Stomach (tissue), 4 donors: Measurements from ENCODE around the gene SLC7A10.

ENCODE experiments used
- CTCF ChIP-seq, 7 experiments: fragments of 450-650 bp in 4 of 7; fragments of 200-600 bp in 3 of 7; sonication (generic) in 3 of 7; IDR thresholded peaks; one replicate each; pipeline ENCODE4 v1.5.1; 2016 to 2019; ENCODE audit warnings: antibody characterized with exemption in 7 of 7, control low read depth in 2 of 7, mild to moderate bottlenecking in 1 of 7
- EP300 ChIP-seq: sonication (generic); formaldehyde crosslinking; IDR thresholded peaks from one replicate; pipeline ENCODE4 v1.6.1; 2017; ENCODE audit warnings: antibody characterized with exemption
- POLR2A ChIP-seq, 4 donors: fragments of 450-650 bp; IDR thresholded peaks; one replicate each; pipeline ENCODE4 v1.6.1; 2016; ENCODE audit warnings: antibody characterized with exemption in 4 of 4, control low read depth in 2 of 4, mild to moderate bottlenecking in 1 of 4, moderate library complexity in 1 of 4
- POLR2AphosphoS5 ChIP-seq, 3 donors: sonication (generic); formaldehyde crosslinking; IDR thresholded peaks; one replicate each; pipeline ENCODE4 v1.6.1; 2016; ENCODE audit warnings: antibody characterized with exemption in 3 of 3

- TF ChIP-seq POLR2AphosphoS5 (IDR thresholded peaks at IDR 0.05) (peak in 2 of 3 donors; percentile 13 to 39), CTCF (IDR thresholded peaks at IDR 0.05) (no peak), EP300 (no peak), POLR2A (IDR thresholded peaks at IDR 0.05) (no peak)
Observed at GRCh38 chr19:33273881-33274662, 48.4 kb upstream of the SLC7A10 start.
